ENCODE measurements around the gene EFHC1.

DNA sequence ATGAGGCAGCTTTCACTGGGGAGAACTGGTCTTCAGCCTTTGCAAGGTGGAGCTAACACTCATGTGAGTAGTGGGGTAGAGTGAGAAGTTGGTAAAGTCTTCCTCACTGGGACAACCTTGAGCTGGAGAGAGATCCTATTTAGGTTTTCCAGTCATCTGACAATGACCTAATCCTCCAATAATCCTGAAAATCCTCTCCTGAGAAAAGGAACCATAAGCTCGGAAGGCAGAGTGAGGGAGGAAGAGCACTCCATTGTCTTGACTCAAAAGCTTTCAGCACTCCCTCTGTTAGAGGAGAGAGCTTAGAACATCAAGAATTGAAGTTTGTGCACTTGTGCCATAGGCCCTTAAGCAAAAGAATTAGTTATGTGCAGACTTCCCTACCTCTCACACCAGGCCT is 78.9 kb downstream of the EFHC1 start:
- TF ChIP-seq POLR2A (IDR thresholded peaks at IDR 0.05), result no peak
- TF ChIP-seq, protein P1, sequence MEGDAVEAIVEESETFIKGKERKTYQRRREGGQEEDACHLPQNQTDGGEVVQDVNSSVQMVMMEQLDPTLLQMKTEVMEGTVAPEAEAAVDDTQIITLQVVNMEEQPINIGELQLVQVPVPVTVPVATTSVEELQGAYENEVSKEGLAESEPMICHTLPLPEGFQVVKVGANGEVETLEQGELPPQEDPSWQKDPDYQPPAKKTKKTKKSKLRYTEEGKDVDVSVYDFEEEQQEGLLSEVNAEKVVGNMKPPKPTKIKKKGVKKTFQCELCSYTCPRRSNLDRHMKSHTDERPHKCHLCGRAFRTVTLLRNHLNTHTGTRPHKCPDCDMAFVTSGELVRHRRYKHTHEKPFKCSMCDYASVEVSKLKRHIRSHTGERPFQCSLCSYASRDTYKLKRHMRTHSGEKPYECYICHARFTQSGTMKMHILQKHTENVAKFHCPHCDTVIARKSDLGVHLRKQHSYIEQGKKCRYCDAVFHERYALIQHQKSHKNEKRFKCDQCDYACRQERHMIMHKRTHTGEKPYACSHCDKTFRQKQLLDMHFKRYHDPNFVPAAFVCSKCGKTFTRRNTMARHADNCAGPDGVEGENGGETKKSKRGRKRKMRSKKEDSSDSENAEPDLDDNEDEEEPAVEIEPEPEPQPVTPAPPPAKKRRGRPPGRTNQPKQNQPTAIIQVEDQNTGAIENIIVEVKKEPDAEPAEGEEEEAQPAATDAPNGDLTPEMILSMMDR (IDR thresholded peaks at IDR 0.05), result no peak
